Hepatocyte (in vitro differentiated cells): ENCODE measurements around the gene PI4KA. TPM values are rescaled to one million over a fixed set of nuclear protein-coding genes. Genes with fewer than 3 reads are reported as not detected.
A peak's percentile ranks its signal among the peaks of the same experiment; 100 is the strongest.

ENCODE experiments used
- DNase-seq: peaks from one replicate; pipeline ENCODE4 v3.0.0-alpha.2; 2016; ENCODE audit warnings: low spot score
- H2AFZ ChIP-seq: fragments of 200-600 bp; sonication (generic); 2 replicates; pipeline ENCODE4 v1.6.0; 2016; ENCODE audit warnings: antibody characterized with exemption, mild to moderate bottlenecking
- H3K27ac ChIP-seq: fragments of 200-600 bp; sonication (generic); 2 replicates; pipeline ENCODE4 v1.5.1; 2016; ENCODE audit warnings: mild to moderate bottlenecking
- H3K27me3 ChIP-seq: fragments of 200-600 bp; sonication (generic); 2 replicates; pipeline ENCODE4 v1.6.1; 2016
- H3K36me3 ChIP-seq: fragments of 200-600 bp; sonication (generic); replicated peaks from 2 replicates; pipeline ENCODE4 v1.5.1; 2016; ENCODE audit warnings: low read depth; ENCODE audit not compliant: insufficient read depth
- H3K4me1 ChIP-seq: fragments of 200-600 bp; sonication (generic); 2 replicates; pipeline ENCODE4 v1.5.1; 2016; ENCODE audit warnings: mild to moderate bottlenecking, moderate library complexity; ENCODE audit not compliant: insufficient read depth
- H3K4me2 ChIP-seq: fragments of 200-600 bp; sonication (generic); 2 replicates; pipeline ENCODE4 v1.6.0; 2016
- H3K4me3 ChIP-seq: fragments of 200-600 bp; sonication (generic); 2 replicates; pipeline ENCODE4 v1.5.1; 2016; ENCODE audit warnings: mild to moderate bottlenecking
- H3K79me2 ChIP-seq: fragments of 200-600 bp; sonication (generic); 2 replicates; pipeline ENCODE4 v1.6.0; 2017; ENCODE audit warnings: mild to moderate bottlenecking
- H3K9me2 ChIP-seq: fragments of 200-600 bp; sonication (generic); replicated peaks from 2 replicates; pipeline ENCODE4 v1.6.0; 2017; ENCODE audit warnings: mild to moderate bottlenecking; ENCODE audit not compliant: insufficient read depth
- H3K9me3 ChIP-seq: fragments of 200-600 bp; sonication (generic); 2 replicates; pipeline ENCODE4 v1.5.1; 2016; ENCODE audit warnings: low read depth, mild to moderate bottlenecking
- H4K20me1 ChIP-seq: fragments of 200-600 bp; sonication (generic); 2 replicates; pipeline ENCODE4 v1.6.0; 2016; ENCODE audit warnings: mild to moderate bottlenecking; ENCODE audit not compliant: insufficient read depth, poor library complexity, severe bottlenecking
- CTCF ChIP-seq: fragments of 200-600 bp; sonication (generic); IDR thresholded peaks from 2 replicates; pipeline ENCODE4 v1.5.1; 2016; ENCODE audit warnings: antibody characterized with exemption, mild to moderate bottlenecking; ENCODE audit not compliant: poor library complexity
- EZH2 ChIP-seq: fragments of 200-600 bp; sonication (generic); IDR thresholded peaks from 2 replicates; pipeline ENCODE4 v1.6.1; 2016; ENCODE audit warnings: antibody characterized with exemption, mild to moderate bottlenecking, borderline replicate concordance
- EZH2phosphoT487 ChIP-seq: fragments of 200-600 bp; sonication (generic); IDR thresholded peaks from one replicate; pipeline ENCODE4 v1.6.1; 2018; ENCODE audit warnings: antibody characterized with exemption, mild to moderate bottlenecking, low read depth, moderate library complexity; ENCODE audit not compliant: unreplicated experiment, severe bottlenecking
- WGBS: methylation state at CpG from one replicate; pipeline ENCODE4 v1.1.6; 2016; ENCODE audit warnings: low lambda C conversion rate; ENCODE audit errors: missing lambda C conversion rate; 5-methylcytosine and 5-hydroxymethylcytosine counted together
- polyA plus RNA-seq: library from polyadenylated mRNA; unstranded; fragments of >200 nt; fragmentation: Nextera tagmentation; extraction: Ambion mirVana; gene quantifications from 2 replicates; pipeline ENCODE4 v1.2.1, GENCODE V29; 2016
- total RNA-seq: library from RNA; depleted of rRNA; stranded (reverse); fragments of >200 nt; gene quantifications from 2 replicates; pipeline ENCODE4 v1.2.3, GENCODE V29; 2014

The PI4KA gene
- total and polyA plus RNA-seq, 2 experiments from 2014 or later: 59.1 to 75.7 TPM

- Histone ChIP-seq H4K20me1 (peaks cover 44% of the 10 kb centered on the region), H2AFZ (no peak overlapping the region), H3K9me2 (no peaks in the 10 kb centered on the region), H3K27me3 (no peaks in the 10 kb centered on the region), H3K4me2 (no peak overlapping the region), H3K79me2 (peaks cover 94% of the 10 kb centered on the region), H3K9me3 (no peaks in the 10 kb centered on the region), H3K4me1 (peaks cover 16% of the 10 kb centered on the region), H3K4me3 (no peak overlapping the region), H3K27ac (peak overlapping the region; percentile 20), H3K36me3 (no peaks in the 10 kb centered on the region)
- TF ChIP-seq EZH2phosphoT487 (no peak), EZH2 (no peak), CTCF (no peak)
- WGBS: 74% methylated on average over 5 of the region's 5 CpGs
- no peak for DNase-seq
Observed at GRCh38 chr22:20844055-20845037, 14.3 kb downstream of the PI4KA start.

GRCh38 chr22:20843501-20843900 is 15.1 kb downstream of the PI4KA start:
- Histone ChIP-seq H2AFZ (no peak overlapping the region), H4K20me1 (peaks cover 38% of the 10 kb centered on the region), H3K4me2 (no peak overlapping the region), H3K9me3 (no peaks in the 10 kb centered on the region), H3K36me3 (no peaks in the 10 kb centered on the region), H3K4me3 (no peak overlapping the region), H3K9me2 (no peaks in the 10 kb centered on the region), H3K4me1 (peaks cover 16% of the 10 kb centered on the region), H3K27ac (no peak overlapping the region), H3K27me3 (no peaks in the 10 kb centered on the region), H3K79me2 (peaks cover 94% of the 10 kb centered on the region)
- TF ChIP-seq EZH2phosphoT487: no peak
- TF ChIP-seq CTCF: no peak
- TF ChIP-seq EZH2: no peak
- no peak for DNase-seq
- WGBS: 41% methylated on average over 2 of the region's 2 CpGs

- Histone ChIP-seq H3K27ac (peak overlapping the region; percentile 65), H3K4me1 (peaks cover 16% of the 10 kb centered on the region), H3K9me2 (no peaks in the 10 kb centered on the region), H2AFZ (no peak overlapping the region), H4K20me1 (peaks cover 19% of the 10 kb centered on the region), H3K36me3 (no peaks in the 10 kb centered on the region), H3K4me2 (no peak overlapping the region), H3K27me3 (no peaks in the 10 kb centered on the region), H3K4me3 (no peak overlapping the region), H3K9me3 (no peaks in the 10 kb centered on the region), H3K79me2 (peaks cover 89% of the 10 kb centered on the region)
- DNase-seq: peak; percentile 32
- 49% methylated on average over 8 of the region's 8 CpGs for WGBS
- TF ChIP-seq CTCF: no peak
- TF ChIP-seq EZH2: no peak
- no peak for TF ChIP-seq EZH2phosphoT487
Observed at GRCh38 chr22:20840646-20841371, 17.8 kb downstream of the PI4KA start.
